ENCODE data around the gene SLC28A3. TPM values are rescaled to one million over a fixed set of nuclear protein-coding genes. Genes with fewer than 3 reads are reported as not detected.

The SLC28A3 gene
- total RNA-seq, 2 donors from 2014 or later, result 0.09 to 2.8 TPM

GRCh38 chr9:84278130-84278529, 62.4 kb downstream of the SLC28A3 start:
- Mint-ChIP-seq H3K36me3 (no peaks in the 10 kb centered on the region), H3K27ac (no peak overlapping the region), H3K9me3 (no peaks in the 10 kb centered on the region)
- no peak for ATAC-seq
- no peak for DNase-seq (ENCODE audit: low spot score in 2 of 2)

GRCh38 chr9:84277646-84278045, 62.9 kb downstream of the SLC28A3 start:
- no peaks in the 10 kb centered on the region for H3K36me3 Mint-ChIP-seq
- H3K27ac Mint-ChIP-seq, result no peak overlapping the region
- DNase-seq (ENCODE audit: low spot score in 2 of 2), result no peak
- H3K9me3 Mint-ChIP-seq, result no peaks in the 10 kb centered on the region
- no peak for ATAC-seq

GRCh38 chr9:84276741-84277140, 63.8 kb downstream of the SLC28A3 start:
- peaks cover 0 to 8% of the 10 kb centered on the region in 2 donors for H3K36me3 Mint-ChIP-seq

GRCh38 chr9:84271921-84272556, 68.5 kb downstream of the SLC28A3 start:
- DNase-seq (ENCODE audit: low spot score in 2 of 2) (no peak), ATAC-seq (no peak)
- Mint-ChIP-seq H3K9me3 (no peaks in the 10 kb centered on the region), H3K36me3 (peaks cover 0 to 20% of the 10 kb centered on the region in 2 donors), H3K27ac (no peak overlapping the region)

More at GRCh38 chr9:84276741-84277140, 63.8 kb downstream of the SLC28A3 start:
- ATAC-seq (no peak), DNase-seq (ENCODE audit: low spot score in 2 of 2) (no peak)
- Mint-ChIP-seq H3K27ac (no peak overlapping the region), H3K9me3 (no peaks in the 10 kb centered on the region)

- Mint-ChIP-seq H3K27ac (peak overlapping the region in 1 of 2 donors; percentile 92), H3K9me3 (no peaks in the 10 kb centered on the region), H3K36me3 (peaks cover 0 to 20% of the 10 kb centered on the region in 2 donors)
- DNase-seq (ENCODE audit: low spot score in 2 of 2), result peak in 1 of 2 donors; percentile 67
- ATAC-seq, result peak; percentile 39 to 100
These were observed 69.0 kb downstream of the SLC28A3 start for GRCh38 chr9:84271531-84271900.

GRCh38 chr9:84270847-84271530, 69.6 kb downstream of the SLC28A3 start:
- H3K27ac Mint-ChIP-seq, result peak overlapping the region in 1 of 2 donors; percentile 92
- DNase-seq (ENCODE audit: low spot score in 2 of 2) (no peak), ATAC-seq (peak in 1 of 2 donors; percentile 67)
- H3K36me3 Mint-ChIP-seq, result peaks cover 0 to 20% of the 10 kb centered on the region in 2 donors
- no peaks in the 10 kb centered on the region for H3K9me3 Mint-ChIP-seq

- ATAC-seq, result peak; percentile 85 to 88
- H3K36me3 Mint-ChIP-seq, result peaks cover 0 to 7% of the 10 kb centered on the region in 2 donors
- peak in 1 of 2 donors; percentile 26 for DNase-seq (ENCODE audit: low spot score in 2 of 2)
- H3K27ac Mint-ChIP-seq, result peak overlapping the region; percentile 52 to 92
- H3K9me3 Mint-ChIP-seq, result no peaks in the 10 kb centered on the region
These were observed 74.4 kb downstream of the SLC28A3 start for GRCh38 chr9:84266087-84266561.

GRCh38 chr9:84264307-84265029, 76.1 kb downstream of the SLC28A3 start:
- DNase-seq (ENCODE audit: low spot score in 2 of 2) (no peak), ATAC-seq (no peak)
- no peaks in the 10 kb centered on the region for H3K9me3 Mint-ChIP-seq
- no peak overlapping the region for H3K27ac Mint-ChIP-seq
- H3K36me3 Mint-ChIP-seq, result no peaks in the 10 kb centered on the region

GRCh38 chr9:84261070-84261746, 79.3 kb downstream of the SLC28A3 start:
- no peak overlapping the region for H3K27ac Mint-ChIP-seq
- no peaks in the 10 kb centered on the region for H3K9me3 Mint-ChIP-seq
- DNase-seq (ENCODE audit: low spot score in 2 of 2), result peak in 1 of 2 donors; percentile 59
- H3K36me3 Mint-ChIP-seq, result no peaks in the 10 kb centered on the region
- ATAC-seq, result peak; percentile 74 to 85

GRCh38 chr9:84258371-84258770, 82.2 kb downstream of the SLC28A3 start:
- ATAC-seq (no peak), DNase-seq (ENCODE audit: low spot score in 2 of 2) (no peak)
- Mint-ChIP-seq H3K9me3 (no peaks in the 10 kb centered on the region), H3K27ac (no peak overlapping the region), H3K36me3 (no peaks in the 10 kb centered on the region)

- DNase-seq (ENCODE audit: low spot score in 2 of 2), result no peak
- H3K36me3 Mint-ChIP-seq, result no peaks in the 10 kb centered on the region
These were observed 84.9 kb downstream of the SLC28A3 start for GRCh38 chr9:84255696-84256095.

GRCh38 chr9:84254972-84255371, 85.6 kb downstream of the SLC28A3 start:
- Mint-ChIP-seq H3K9me3 (no peaks in the 10 kb centered on the region), H3K36me3 (no peaks in the 10 kb centered on the region), H3K27ac (no peak overlapping the region)
- DNase-seq (ENCODE audit: low spot score in 2 of 2) (no peak), ATAC-seq (no peak)

More at GRCh38 chr9:84255696-84256095, 84.9 kb downstream of the SLC28A3 start:
- Mint-ChIP-seq H3K9me3 (no peaks in the 10 kb centered on the region), H3K27ac (no peak overlapping the region)
- ATAC-seq, result no peak

- no peaks in the 10 kb centered on the region for H3K9me3 Mint-ChIP-seq
- no peaks in the 10 kb centered on the region for H3K36me3 Mint-ChIP-seq
- ATAC-seq (no peak), DNase-seq (ENCODE audit: low spot score in 2 of 2) (no peak)
- no peak overlapping the region for H3K27ac Mint-ChIP-seq
These were observed 88.6 kb downstream of the SLC28A3 start for GRCh38 chr9:84251921-84252320.

GRCh38 chr9:84241817-84242373, 98.7 kb downstream of the SLC28A3 start:
- ATAC-seq, result no peak
- H3K36me3 Mint-ChIP-seq, result peaks cover under 1 to 4% of the 10 kb centered on the region in 2 donors

GRCh38 chr9:84239343-84239742, 101.2 kb downstream of the SLC28A3 start:
- Mint-ChIP-seq H3K9me3 (peaks cover 5 to 12% of the 10 kb centered on the region in 2 donors), H3K36me3 (peaks cover 6 to 9% of the 10 kb centered on the region in 2 donors), H3K27ac (peak overlapping the region in 1 of 2 donors; percentile 24)
- no peak for DNase-seq (ENCODE audit: low spot score in 2 of 2)
- no peak for ATAC-seq

More at GRCh38 chr9:84241817-84242373, 98.7 kb downstream of the SLC28A3 start:
- Mint-ChIP-seq H3K27ac (no peak overlapping the region), H3K9me3 (peaks cover 5 to 9% of the 10 kb centered on the region in 2 donors)
- no peak for DNase-seq (ENCODE audit: low spot score in 2 of 2)

GRCh38 chr9:84238652-84239051, 101.9 kb downstream of the SLC28A3 start:
- ATAC-seq, result no peak
- H3K36me3 Mint-ChIP-seq, result peaks cover 6 to 9% of the 10 kb centered on the region in 2 donors
- peak overlapping the region in 1 of 2 donors; percentile 24 for H3K27ac Mint-ChIP-seq
- peaks cover 5 to 12% of the 10 kb centered on the region in 2 donors for H3K9me3 Mint-ChIP-seq
- DNase-seq (ENCODE audit: low spot score in 2 of 2), result no peak

Measured in activated naive CD4-positive, alpha-beta T cell treated with anti-CD3 and anti-CD28 coated beads, Interleukin-2, amount 50 U/mL, for 72 hours (primary cell).